Measurements from ENCODE around the gene USP2.

Gene USP2

GRCh38 chr11:119377112-119377901 lies 4.2 kb downstream of the USP2 start:
- no peak for DNase-seq (ENCODE audit: low read depth in 3 of 3)

GRCh38 chr11:119376197-119376847 lies 5.2 kb downstream of the USP2 start:
- DNase-seq (ENCODE audit: low read depth in 3 of 3), result no peak

- DNase-seq (ENCODE audit: low read depth in 3 of 3), result no peak
Measured at GRCh38 chr11:119375337-119376196, 5.9 kb downstream of the USP2 start.

- DNase-seq (ENCODE audit: low read depth in 3 of 3), result no peak
Measured at GRCh38 chr11:119374632-119375336, 6.7 kb downstream of the USP2 start.

- peak in 1 of 3 experiments; percentile 54 for DNase-seq (ENCODE audit: low read depth in 3 of 3)
Measured at GRCh38 chr11:119373921-119374631, 7.4 kb downstream of the USP2 start.

GRCh38 chr11:119373059-119373920 lies 8.2 kb downstream of the USP2 start:
- DNase-seq (ENCODE audit: low read depth in 3 of 3), result no peak

GRCh38 chr11:119372260-119373058 lies 9.0 kb downstream of the USP2 start:
- no peak for DNase-seq (ENCODE audit: low read depth in 3 of 3)

GRCh38 chr11:119371778-119372182 lies 9.7 kb downstream of the USP2 start:
- no peak for DNase-seq (ENCODE audit: low read depth in 3 of 3)

GRCh38 chr11:119371067-119371601 lies 10.4 kb downstream of the USP2 start:
- DNase-seq (ENCODE audit: low read depth in 3 of 3), result no peak

- no peak for DNase-seq (ENCODE audit: low read depth in 3 of 3)
Measured at GRCh38 chr11:119370486-119371046, 10.9 kb downstream of the USP2 start.

- DNase-seq (ENCODE audit: low read depth in 3 of 3), result no peak
Measured at GRCh38 chr11:119369132-119369925, 12.2 kb downstream of the USP2 start.

GRCh38 chr11:119368121-119369034 lies 13.1 kb downstream of the USP2 start:
- no peak for DNase-seq (ENCODE audit: low read depth in 3 of 3)

- no peak for DNase-seq (ENCODE audit: low read depth in 3 of 3)
Measured at GRCh38 chr11:119367661-119368120, 13.8 kb downstream of the USP2 start.

- no peak for DNase-seq (ENCODE audit: low read depth in 3 of 3)
Measured at GRCh38 chr11:119366690-119367620, 14.5 kb downstream of the USP2 start.

GRCh38 chr11:119365071-119365591 lies 16.4 kb downstream of the USP2 start:
- DNase-seq (ENCODE audit: low read depth in 3 of 3), result no peak
